Activated T-cell treated with anti-CD3 and anti-CD28 coated beads, Interleukin-2, amount 50 U/mL, for 4 hours (primary cell): ENCODE results near the gene FAM186B. TPM values are rescaled to one million over a fixed set of nuclear protein-coding genes. Genes with fewer than 3 reads are reported as not detected.

Experiments used
- ATAC-seq, 2 donors: fragments of 200-7000 bp; cut with Tn5 transposase; one replicate each; pipeline ENCODE4 v1.10.0; 2021
- DNase-seq: peaks from one replicate; pipeline ENCODE4 v3.0.0-alpha.2; 2020
- H3K27me3 Mint-ChIP-seq: one replicate; pipeline ENCODE4 v1.8.0; 2021; ENCODE audit warnings: low read depth, mixed read lengths
- H3K36me3 Mint-ChIP-seq: one replicate; pipeline ENCODE4 v1.8.0; 2022; ENCODE audit warnings: mixed read lengths; ENCODE audit not compliant: insufficient read depth
- H3K4me1 Mint-ChIP-seq: one replicate; pipeline ENCODE4 v1.8.0; 2021; ENCODE audit warnings: low read depth, mixed read lengths
- H3K4me3 Mint-ChIP-seq: one replicate; pipeline ENCODE4 v1.8.0; 2021; ENCODE audit warnings: mild to moderate bottlenecking, moderate library complexity, mixed read lengths
- H3K9me3 Mint-ChIP-seq: one replicate; pipeline ENCODE4 v1.8.0; 2021; ENCODE audit warnings: mixed read lengths
- total RNA-seq, 3 donors: library from RNA; stranded (reverse); gene quantifications; one replicate each; pipeline ENCODE4 v1.2.1, GENCODE V29; 2021

FAM186B gene
- total RNA-seq, 3 donors from 2014 or later = 0.28 to 0.38 (median 0.37) TPM

DNA sequence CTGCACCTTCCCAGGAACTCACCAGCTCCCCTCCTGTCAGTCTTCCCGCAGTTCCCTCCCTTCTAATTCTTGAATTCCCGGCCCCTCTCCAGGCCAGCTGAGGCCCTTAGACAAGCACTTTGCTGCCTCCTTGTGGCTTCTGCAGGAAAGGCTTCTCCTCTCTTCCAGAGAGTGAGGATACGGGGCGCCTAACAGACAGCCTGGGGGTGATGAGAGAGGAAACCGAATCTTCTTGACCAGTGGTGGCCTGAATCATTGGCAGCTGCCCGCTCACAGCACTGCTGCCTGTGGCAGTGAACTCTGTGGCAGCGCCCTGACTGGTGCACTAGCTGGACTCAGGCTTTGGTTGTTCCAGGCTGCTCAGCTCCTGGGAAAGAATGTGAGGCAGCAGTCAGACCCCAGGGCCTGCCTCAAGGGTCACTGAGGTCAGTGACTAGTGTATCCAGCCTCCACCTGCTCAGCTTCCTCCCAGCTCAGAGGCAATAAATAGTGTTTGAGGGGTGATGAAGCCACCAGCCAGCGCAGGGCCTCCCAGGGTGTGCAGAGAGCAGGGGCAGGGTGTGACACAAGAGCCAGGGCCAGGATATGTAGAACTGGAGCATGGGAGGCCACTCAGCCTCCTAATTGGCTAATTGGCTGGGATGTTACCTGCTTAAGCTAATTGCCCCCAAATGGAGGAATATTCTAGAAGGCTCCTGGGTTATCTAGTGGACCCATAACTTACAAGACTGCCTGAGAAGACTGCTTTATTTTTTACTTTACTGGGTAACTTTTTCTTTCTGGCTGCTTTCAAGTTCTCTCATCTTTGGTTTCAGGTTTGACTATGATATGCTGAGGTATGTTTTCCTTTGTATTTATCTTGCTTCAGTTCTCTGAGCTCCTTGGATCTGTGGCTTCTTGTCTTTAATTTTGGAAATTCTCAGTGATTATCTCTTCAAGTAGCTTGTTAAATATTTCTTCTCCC is 24.6 kb downstream of the FAM186B start:
- DNase-seq (peak; percentile 43), ATAC-seq (peak; percentile 67 to 81)
- Mint-ChIP-seq H3K9me3 (no peaks in the 10 kb centered on the region), H3K4me1 (peaks cover 11% of the 10 kb centered on the region), H3K36me3 (peaks cover 32% of the 10 kb centered on the region), H3K27me3 (no peaks in the 10 kb centered on the region), H3K4me3 (no peak overlapping the region)

DNA sequence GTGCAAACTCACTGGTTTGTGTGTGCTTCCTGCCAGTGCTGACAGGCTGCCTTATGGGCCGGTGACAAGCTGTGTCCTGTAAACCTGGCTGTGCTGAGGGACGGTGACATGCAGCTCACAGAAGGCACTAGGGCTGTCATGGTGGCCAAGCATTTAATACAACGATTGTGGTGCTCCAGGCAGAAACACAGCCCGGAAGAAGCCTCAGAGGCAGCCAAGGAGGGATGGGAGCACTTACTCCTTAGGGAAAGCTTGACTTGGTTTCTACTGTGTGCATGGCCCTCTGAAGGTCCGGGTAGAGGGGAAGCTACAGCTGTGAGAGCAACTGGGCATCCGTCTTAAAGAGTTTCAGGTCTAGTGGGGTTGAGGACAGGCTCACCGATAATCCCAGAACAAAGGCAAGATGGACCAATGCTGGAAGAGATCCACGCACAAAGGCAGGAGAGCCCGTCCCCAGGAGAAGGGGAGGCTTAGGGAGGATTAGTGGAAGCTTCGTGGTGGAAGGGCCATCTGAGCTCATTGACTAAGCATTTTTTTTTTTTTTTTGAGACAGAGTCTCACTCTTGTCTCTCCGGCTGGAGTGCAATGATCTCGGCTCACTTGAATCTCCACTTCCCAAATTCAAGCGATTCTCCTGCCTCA is 26.8 kb downstream of the FAM186B start:
- Mint-ChIP-seq H3K27me3 (no peaks in the 10 kb centered on the region), H3K9me3 (no peaks in the 10 kb centered on the region), H3K36me3 (peaks cover 29% of the 10 kb centered on the region), H3K4me1 (peaks cover 11% of the 10 kb centered on the region), H3K4me3 (no peak overlapping the region)
- no peak for DNase-seq
- ATAC-seq = no peak

DNA sequence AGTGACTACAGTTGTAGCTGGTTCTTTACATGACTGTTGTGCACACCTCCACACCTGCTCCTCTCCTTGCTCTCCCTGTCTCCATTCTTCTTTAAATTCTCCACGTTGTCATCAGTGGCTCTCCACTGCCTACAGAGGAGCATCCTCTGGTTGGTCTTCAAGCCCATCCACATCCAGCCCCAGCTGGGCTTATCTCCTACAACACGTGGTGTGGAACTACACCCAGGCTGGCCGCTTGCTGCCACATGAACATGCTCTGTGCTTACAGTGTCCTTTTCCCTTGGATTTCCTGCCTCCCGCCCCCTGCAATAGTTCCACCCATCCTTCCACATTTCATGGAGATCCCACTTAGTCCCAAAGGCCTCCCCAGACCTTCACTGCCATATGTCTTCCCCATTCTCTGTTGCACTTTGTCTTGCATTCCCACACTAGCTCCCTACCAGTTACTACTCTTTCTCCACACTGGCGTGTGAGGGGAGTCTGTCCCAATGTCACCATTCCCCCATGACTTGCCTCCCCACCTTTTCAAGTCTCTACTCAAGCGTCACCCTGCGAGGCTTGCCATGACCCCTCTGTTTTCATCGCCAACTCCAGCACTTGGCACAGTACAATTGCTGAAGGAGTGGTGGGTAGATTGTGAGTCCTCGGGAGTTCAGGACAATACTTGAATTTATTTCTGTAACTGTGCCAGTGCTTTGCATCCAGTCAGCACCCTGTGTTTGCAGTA is 27.7 kb downstream of the FAM186B start:
- H3K4me1 Mint-ChIP-seq = peaks cover 11% of the 10 kb centered on the region
- H3K36me3 Mint-ChIP-seq = peaks cover 28% of the 10 kb centered on the region
- H3K9me3 Mint-ChIP-seq = no peaks in the 10 kb centered on the region
- no peaks in the 10 kb centered on the region for H3K27me3 Mint-ChIP-seq
- H3K4me3 Mint-ChIP-seq = no peak overlapping the region
- DNase-seq (no peak), ATAC-seq (no peak)

DNA sequence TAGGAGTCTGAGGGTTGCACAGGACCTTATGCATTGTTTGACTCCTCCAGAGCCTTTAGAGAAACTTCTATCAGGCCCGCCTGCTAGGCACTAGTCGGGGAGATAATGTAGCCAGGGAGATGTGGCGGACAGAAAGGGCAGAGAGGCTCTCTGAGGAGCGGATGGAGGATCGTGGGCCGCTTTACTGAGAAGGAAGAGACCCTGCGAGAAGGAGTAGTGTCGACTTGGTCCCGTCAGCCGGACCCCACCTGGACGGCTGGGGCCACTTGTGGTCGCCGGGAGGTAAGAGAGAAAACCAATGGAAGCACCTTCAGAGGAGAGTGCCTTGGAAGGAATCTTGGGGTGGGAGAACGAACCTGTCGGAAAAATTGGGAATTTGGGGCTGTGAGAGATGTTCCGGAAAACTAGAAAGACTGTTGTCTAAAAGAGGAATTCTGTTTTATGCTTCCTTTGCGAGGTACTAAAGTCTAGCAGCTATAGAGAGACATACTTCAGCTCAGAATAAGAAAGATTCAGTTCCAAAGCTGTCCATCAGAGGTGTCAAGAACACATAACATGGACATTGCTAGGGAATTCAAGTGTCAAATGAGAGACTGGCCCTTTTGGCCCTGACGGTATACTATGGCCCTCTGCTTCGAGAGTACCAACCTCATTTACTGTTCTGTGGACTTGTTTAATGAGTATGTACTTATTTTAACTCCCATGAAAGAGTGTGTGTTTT is 36.8 kb downstream of the FAM186B start:
- peaks cover 13% of the 10 kb centered on the region for H3K36me3 Mint-ChIP-seq
- no peaks in the 10 kb centered on the region for H3K27me3 Mint-ChIP-seq
- H3K4me3 Mint-ChIP-seq = peak overlapping the region; percentile 99
- H3K4me1 Mint-ChIP-seq = peaks cover 53% of the 10 kb centered on the region
- ATAC-seq (peak in 1 of 2 donors; percentile 27), DNase-seq (no peak)
- no peaks in the 10 kb centered on the region for H3K9me3 Mint-ChIP-seq

DNA sequence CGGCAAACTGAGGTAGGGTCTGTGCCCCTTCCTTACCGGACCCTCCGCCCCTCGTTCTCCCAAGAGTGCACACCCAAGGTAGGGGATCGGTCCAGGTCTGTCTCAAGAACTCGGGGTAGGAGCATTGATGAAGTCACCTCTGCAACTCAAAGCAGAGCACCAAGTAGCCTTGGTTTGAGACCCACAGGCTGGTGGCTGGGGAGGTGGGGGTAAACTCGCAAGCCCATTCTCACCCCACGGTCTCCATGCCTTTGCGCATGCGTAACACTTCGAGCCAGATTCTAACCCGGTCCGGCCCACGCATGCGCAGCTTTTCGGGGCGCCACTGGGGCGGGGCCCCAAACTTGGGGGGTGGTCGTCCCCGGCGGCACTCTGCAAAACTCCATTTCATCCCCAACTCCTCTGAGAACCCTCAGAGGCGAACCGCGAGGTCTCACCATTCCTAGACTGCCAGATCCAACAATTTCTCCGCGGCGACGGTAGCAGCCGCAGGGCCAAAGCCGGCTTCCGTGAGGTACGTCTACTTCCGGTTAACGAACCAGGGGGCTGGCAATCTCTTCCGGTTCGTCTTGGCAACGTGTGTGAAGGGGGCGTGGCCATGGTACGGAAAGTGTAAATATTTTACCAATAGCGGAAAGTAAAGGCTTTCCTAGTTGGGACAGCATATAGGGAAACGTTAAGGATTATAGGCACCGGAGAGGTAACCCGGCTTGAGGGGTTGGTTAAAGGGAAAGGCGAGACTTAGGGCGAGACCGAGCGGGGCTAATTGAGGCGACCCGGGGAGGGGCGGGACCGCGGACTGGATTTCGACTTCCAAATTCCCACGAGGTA is 37.6 kb downstream of the FAM186B start, which contains the start of gene MCRS1:
MCRS1 (minus strand) TSS at position 532 of the 831 bp plus-strand sequence. CDS start 1,411 bp downstream, outside the sequence.
- DNase-seq (peak; percentile 86), ATAC-seq (peak; percentile 89 to 90)
- H3K4me3 Mint-ChIP-seq = peak within 1 kb of the TSS; percentile 99
- peaks cover 17% of the 10 kb centered on the region for H3K36me3 Mint-ChIP-seq
- H3K27me3 Mint-ChIP-seq = no peaks in the 10 kb centered on the region
- no peaks in the 10 kb centered on the region for H3K9me3 Mint-ChIP-seq
- H3K4me1 Mint-ChIP-seq = peaks cover 54% of the 10 kb centered on the region

DNA sequence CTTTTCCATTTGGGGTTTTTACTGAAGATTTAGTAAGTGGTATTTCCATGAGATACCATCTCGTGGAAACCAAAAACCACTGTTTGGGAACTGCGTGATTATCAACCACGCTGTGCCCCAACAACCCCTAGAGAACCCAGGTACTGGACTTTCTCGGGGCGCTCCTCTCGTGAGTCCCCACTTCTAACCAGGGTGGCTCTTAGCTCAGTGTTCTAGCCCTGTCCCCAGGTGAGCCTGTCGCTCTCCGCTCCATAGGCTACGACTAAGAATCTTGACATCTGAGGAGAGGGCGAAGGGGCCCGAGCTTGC is 38.2 kb downstream of the FAM186B start:
- H3K4me1 Mint-ChIP-seq = peaks cover 54% of the 10 kb centered on the region
- peaks cover 21% of the 10 kb centered on the region for H3K36me3 Mint-ChIP-seq
- H3K9me3 Mint-ChIP-seq = no peaks in the 10 kb centered on the region
- DNase-seq (no peak), ATAC-seq (peak; percentile 8 to 11)
- peak overlapping the region; percentile 99 for H3K4me3 Mint-ChIP-seq
- H3K27me3 Mint-ChIP-seq = no peaks in the 10 kb centered on the region

DNA sequence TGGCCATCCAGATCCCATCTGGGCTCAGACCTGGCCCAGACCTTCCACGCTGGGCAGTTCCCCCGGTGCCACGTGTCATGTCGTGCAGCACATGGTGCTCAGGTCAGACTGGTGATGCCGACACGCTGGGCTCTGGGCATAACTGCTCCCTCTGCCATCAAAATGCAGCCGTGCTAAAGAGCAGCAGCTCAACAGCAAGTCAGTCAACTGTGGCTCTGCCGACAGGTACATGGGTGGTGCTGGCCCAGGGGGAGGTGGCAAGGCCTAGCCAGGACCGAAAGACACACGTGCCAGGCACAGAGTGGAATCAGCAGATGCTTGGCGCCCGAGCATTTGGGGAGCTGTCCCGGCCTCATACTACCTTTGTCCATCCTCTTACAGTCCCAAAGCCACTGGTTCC is 39.1 kb downstream of the FAM186B start:
- Mint-ChIP-seq H3K4me1 (peaks cover 50% of the 10 kb centered on the region), H3K27me3 (no peaks in the 10 kb centered on the region), H3K9me3 (no peaks in the 10 kb centered on the region), H3K36me3 (peaks cover 21% of the 10 kb centered on the region), H3K4me3 (no peak overlapping the region)
- no peak for DNase-seq
- no peak for ATAC-seq

DNA sequence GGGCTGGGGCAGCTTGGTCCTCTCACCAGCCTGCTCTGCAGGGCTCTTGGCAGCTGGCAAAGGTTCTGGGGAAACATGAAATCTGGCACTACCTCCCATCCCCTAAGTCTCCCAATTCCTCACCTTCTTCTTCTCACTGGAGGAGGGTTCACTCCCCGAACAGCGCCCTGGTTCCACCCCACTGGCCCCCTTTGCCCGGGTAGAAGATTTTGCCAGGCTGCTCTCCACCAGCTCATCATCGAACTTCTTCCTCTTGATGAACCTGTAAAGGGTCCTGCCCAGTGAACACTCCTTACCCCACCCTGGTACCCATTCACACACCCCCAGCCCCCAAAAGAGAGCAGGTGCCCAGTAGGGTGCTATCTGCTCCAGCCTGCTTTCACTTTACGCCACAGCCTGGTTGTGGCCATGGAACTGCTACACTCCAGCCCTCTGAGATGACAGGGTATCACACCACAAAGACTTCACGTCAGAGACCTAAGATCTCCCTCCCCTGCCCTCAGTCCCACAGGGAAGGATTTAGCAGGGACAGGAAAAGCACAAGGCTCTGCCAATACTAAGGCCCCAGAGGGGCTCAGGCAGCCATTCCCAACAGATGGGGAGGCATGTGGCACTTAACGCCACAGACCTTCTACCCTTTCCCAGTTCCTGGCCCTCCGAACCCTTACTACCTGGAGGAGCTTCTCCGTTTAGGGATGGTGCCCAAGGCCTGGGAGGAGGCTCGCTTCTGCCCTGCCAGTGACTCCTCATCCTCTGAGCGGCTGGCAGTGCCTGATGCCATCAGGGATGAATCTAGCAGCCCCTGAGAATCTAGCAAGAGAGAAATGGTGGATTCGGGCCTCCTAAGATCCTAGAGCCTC is 39.8 kb downstream of the FAM186B start:
- H3K4me3 Mint-ChIP-seq = peak overlapping the region; percentile 19
- H3K36me3 Mint-ChIP-seq = peaks cover 21% of the 10 kb centered on the region
- H3K4me1 Mint-ChIP-seq = peaks cover 52% of the 10 kb centered on the region
- H3K9me3 Mint-ChIP-seq = no peaks in the 10 kb centered on the region
- no peak for DNase-seq
- H3K27me3 Mint-ChIP-seq = no peaks in the 10 kb centered on the region
- ATAC-seq = no peak

DNA sequence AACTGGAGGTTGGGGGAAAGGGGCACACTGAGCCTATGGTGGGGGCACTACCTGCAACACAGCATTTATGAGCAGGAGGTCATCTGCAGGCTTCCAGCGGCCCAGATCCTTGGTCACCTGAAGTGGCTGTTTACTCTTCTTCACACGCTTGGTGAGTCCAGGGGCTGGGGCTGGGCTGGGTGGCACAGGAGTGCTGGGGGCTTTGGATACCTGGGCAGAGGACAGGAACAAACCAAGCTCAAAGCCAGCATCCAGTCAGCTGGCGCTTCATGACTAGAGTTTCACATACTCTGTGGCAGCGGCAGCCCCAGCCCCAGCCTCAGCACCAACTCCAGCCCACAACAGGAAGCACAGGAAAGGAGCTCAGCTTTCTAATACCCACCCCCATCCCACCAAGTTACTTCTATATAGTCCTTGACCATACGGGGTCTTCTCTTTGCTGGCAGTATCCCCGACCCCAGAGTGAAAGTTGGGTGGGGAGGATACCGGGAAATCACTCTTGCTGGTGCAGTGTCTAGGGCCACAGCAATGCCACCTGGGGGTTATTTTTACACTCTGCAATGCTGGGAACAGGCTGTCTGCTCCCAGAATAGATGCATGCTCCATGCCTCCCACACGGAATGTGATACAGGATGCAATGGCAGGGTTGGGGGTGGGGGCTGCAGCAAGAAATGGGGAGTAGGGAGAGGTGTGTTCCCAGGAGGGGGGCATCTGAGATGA is 40.6 kb downstream of the FAM186B start:
- no peak for ATAC-seq
- Mint-ChIP-seq H3K4me1 (peaks cover 49% of the 10 kb centered on the region), H3K4me3 (peak overlapping the region; percentile 24), H3K36me3 (peaks cover 25% of the 10 kb centered on the region), H3K27me3 (no peaks in the 10 kb centered on the region), H3K9me3 (no peaks in the 10 kb centered on the region)
- DNase-seq = no peak

DNA sequence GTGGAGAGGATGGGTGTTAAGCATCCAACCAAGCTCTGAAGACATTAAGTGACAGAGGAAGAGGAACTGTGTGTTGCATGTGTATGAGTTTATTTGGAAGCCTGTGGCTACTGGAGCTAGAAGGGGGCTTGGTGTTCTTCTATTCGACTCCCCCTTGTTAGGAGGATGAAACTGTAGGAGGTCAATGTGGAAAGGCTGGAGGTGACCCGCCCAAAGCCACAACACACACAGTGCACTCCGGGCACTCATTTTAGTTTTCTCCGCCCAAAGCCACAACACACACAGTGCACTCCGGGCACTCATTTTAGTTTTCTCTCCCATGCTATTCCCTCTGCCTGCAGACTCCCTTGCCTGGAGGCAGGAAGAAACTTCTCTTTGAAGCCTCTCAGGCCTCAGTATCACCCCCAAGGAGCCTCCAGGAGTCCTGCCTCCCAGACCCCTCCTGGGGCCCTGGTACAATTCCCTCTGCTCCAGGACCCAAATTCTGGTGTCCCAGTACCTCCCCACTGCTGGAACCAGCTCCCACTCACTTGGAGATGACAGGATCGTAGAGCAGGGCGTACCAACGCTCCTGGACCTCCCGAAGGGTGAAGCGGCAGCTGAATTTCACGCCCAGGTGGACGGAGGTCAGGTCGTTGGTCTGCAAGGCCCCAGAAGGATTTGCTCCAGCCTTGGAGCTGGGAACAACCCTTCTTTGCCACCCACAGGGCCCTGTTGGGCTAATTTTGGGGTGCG is 41.3 kb downstream of the FAM186B start:
- Mint-ChIP-seq H3K4me1 (peaks cover 49% of the 10 kb centered on the region), H3K4me3 (no peak overlapping the region), H3K36me3 (peaks cover 28% of the 10 kb centered on the region), H3K27me3 (no peaks in the 10 kb centered on the region), H3K9me3 (no peaks in the 10 kb centered on the region)
- ATAC-seq = no peak
- DNase-seq = no peak

DNA sequence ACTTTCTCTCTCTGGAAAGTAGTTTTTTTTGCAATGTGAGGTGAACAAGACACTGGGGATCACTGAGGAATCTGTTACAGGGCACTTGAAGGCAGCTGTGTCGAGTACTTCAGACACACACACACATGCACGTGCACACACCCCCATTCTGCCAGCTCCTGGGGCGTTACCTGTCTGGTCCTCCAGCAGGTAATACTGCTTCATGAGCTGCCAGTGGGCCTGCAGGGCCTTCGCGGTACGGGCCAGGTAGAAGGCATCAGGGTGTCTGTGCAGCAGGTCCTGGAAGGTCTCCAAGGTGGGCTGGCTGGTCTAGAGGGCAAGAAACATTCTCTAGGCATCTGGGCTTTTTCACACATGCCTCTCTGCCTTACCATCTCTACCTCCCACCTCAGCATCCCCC is 42.6 kb downstream of the FAM186B start:
- DNase-seq (no peak), ATAC-seq (no peak)
- H3K36me3 Mint-ChIP-seq = peaks cover 31% of the 10 kb centered on the region
- no peaks in the 10 kb centered on the region for H3K27me3 Mint-ChIP-seq
- H3K9me3 Mint-ChIP-seq = no peaks in the 10 kb centered on the region
- H3K4me3 Mint-ChIP-seq = no peak overlapping the region
- peaks cover 39% of the 10 kb centered on the region for H3K4me1 Mint-ChIP-seq

DNA sequence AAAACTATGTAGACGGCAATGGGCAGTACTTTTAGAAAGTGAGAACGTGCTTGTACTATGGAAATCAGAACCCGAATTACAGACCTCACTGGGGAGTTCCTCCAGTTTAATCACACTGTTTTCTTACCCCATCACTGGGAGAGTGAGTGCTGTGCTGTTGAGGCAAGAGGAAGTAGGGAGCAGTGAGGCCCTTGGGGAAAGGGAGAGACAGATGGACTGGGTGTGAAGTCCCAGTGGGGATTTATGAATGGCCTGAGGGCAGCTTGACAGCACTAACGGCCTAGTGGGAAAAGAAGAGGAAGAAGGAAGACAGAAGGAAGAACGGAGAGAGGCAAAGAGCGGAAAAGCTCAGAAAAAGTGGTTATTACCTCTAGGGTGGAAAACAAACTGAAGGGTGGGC is 43.2 kb downstream of the FAM186B start:
- peaks cover 31% of the 10 kb centered on the region for H3K36me3 Mint-ChIP-seq
- DNase-seq (no peak), ATAC-seq (no peak)
- no peaks in the 10 kb centered on the region for H3K27me3 Mint-ChIP-seq
- peaks cover 35% of the 10 kb centered on the region for H3K4me1 Mint-ChIP-seq
- H3K9me3 Mint-ChIP-seq = no peaks in the 10 kb centered on the region
- H3K4me3 Mint-ChIP-seq = no peak overlapping the region
